NCI-H2107 treated with DMSO at 0.1 percent for 48 hours (cell line): ENCODE data around the gene TSC2.
A peak's percentile ranks its signal among the peaks of the same experiment; 100 is the strongest.

Source experiments
- DNase-seq: peaks from one replicate; lab custom pipeline; 2025; ENCODE audit not compliant: unreplicated experiment; lab: John Stamatoyannopoulos, UW

The TSC2 gene

GRCh38 chr16:2047330-2048115 is at the start of gene TSC2, which contains the start of gene NTHL1:
Gene TSC2, plus strand, starts transcription at chr16:2047985. Its CDS starts 631 bp downstream, at chr16:2048616.
Gene NTHL1, minus strand, starts transcription at chr16:2047834. Its CDS starts 11 bp downstream, at chr16:2047823.
- DNase-seq: peak; percentile 85

GRCh38 chr16:1998360-1998835 is 49.4 kb upstream of the TSC2 start:
- DNase-seq: no peak

- DNase-seq: no peak
Observed at GRCh38 chr16:1998852-1999801, 48.7 kb upstream of the TSC2 start.

- no peak for DNase-seq
Observed at GRCh38 chr16:1999866-2000514, 47.8 kb upstream of the TSC2 start.

GRCh38 chr16:2001035-2001434 is 46.8 kb upstream of the TSC2 start:
- no peak for DNase-seq

- DNase-seq: no peak
Observed at GRCh38 chr16:2001456-2002355, 46.1 kb upstream of the TSC2 start.

GRCh38 chr16:2002406-2003230 is 45.2 kb upstream of the TSC2 start:
- no peak for DNase-seq

- no peak for DNase-seq
Observed at GRCh38 chr16:2003231-2003826, 44.5 kb upstream of the TSC2 start.

GRCh38 chr16:2003827-2004641 is 43.8 kb upstream of the TSC2 start:
- peak; percentile 82 for DNase-seq

GRCh38 chr16:2004795-2005517 is 42.8 kb upstream of the TSC2 start:
- DNase-seq: no peak

- DNase-seq: peak; percentile 23
Observed at GRCh38 chr16:2005646-2006045, 42.1 kb upstream of the TSC2 start.

- no peak for DNase-seq
Observed at GRCh38 chr16:2006317-2006716, 41.5 kb upstream of the TSC2 start.

- no peak for DNase-seq
Observed at GRCh38 chr16:2007081-2007836, 40.5 kb upstream of the TSC2 start.

GRCh38 chr16:2008009-2008526 is 39.7 kb upstream of the TSC2 start:
- DNase-seq: no peak

- DNase-seq: no peak
Observed at GRCh38 chr16:2008631-2009163, 39.1 kb upstream of the TSC2 start.

- no peak for DNase-seq
Observed at GRCh38 chr16:2009164-2009711, 38.5 kb upstream of the TSC2 start.
